Small intestine (tissue), 7 donors: Measurements from ENCODE around the gene STAT4. TPM values are rescaled to one million over a fixed set of nuclear protein-coding genes. Genes with fewer than 3 reads are reported as not detected.

ENCODE experiments used
- DNase-seq, 2 donors: peaks; one replicate each; pipeline versions ENCODE4 v3.0.0 to v3.0.0-alpha.2; 2013
- FAIRE-seq: peaks from 2 replicates; lab custom pipeline; 2012; peaks lifted over from hg19 to GRCh38; lab: Jason Lieb, UNC
- H3K27ac ChIP-seq, 3 donors: one replicate each; pipeline ENCODE4 v1.5.1; 2013; ENCODE audit warnings: low read length in 2 of 3, mild to moderate bottlenecking in 2 of 3, control low read depth in 1 of 3, inconsistent platforms in 1 of 3, low read depth in 1 of 3, moderate library complexity in 1 of 3
- H3K27me3 ChIP-seq, 3 donors: one replicate each; pipeline ENCODE4 v1.6.1; 2013; ENCODE audit warnings: low read length in 3 of 3, inconsistent platforms in 1 of 3; ENCODE audit not compliant: control insufficient read depth in 3 of 3, insufficient read depth in 3 of 3
- H3K36me3 ChIP-seq, 3 donors: one replicate each; pipeline ENCODE4 v1.6.1; 2013; ENCODE audit warnings: low read length in 3 of 3, inconsistent platforms in 1 of 3, low read depth in 1 of 3, mild to moderate bottlenecking in 1 of 3, moderate library complexity in 1 of 3; ENCODE audit not compliant: control insufficient read depth in 3 of 3, insufficient read depth in 2 of 3
- H3K4me1 ChIP-seq, 3 donors: one replicate each; pipeline ENCODE4 v1.6.1; 2013; ENCODE audit warnings: low read length in 2 of 3, inconsistent platforms in 1 of 3, low read depth in 1 of 3, mild to moderate bottlenecking in 1 of 3, moderate library complexity in 1 of 3; ENCODE audit not compliant: control insufficient read depth in 3 of 3, insufficient read depth in 2 of 3
- H3K4me3 ChIP-seq, 3 donors: one replicate each; pipeline ENCODE4 v1.5.1; 2013; ENCODE audit warnings: low read length in 3 of 3, control low read depth in 1 of 3, inconsistent platforms in 1 of 3, low read depth in 1 of 3, mild to moderate bottlenecking in 1 of 3, moderate library complexity in 1 of 3
- H3K9me3 ChIP-seq, 2 donors: one replicate each; pipeline ENCODE4 v1.6.1; 2013; ENCODE audit warnings: low read depth in 1 of 2, low read length in 1 of 2; ENCODE audit not compliant: control insufficient read depth in 2 of 2, insufficient read depth in 1 of 2
- WGBS, 3 donors: extraction: QIAGEN DNeasy Blood & Tissue Kit; methylation state at CpG; one replicate each; pipeline ENCODE4 v1.1.7; 2013; 5-methylcytosine and 5-hydroxymethylcytosine counted together
- polyA plus RNA-seq, 4 donors: library from polyadenylated mRNA; stranded (reverse) in 3 of 4; unstranded in 1 of 4; fragments of 200-250 nt in 3 of 4; fragments of 120-200 nt in 1 of 4; gene quantifications; one replicate each; pipeline versions ENCODE4 v1.2.1 to v1.2.3, GENCODE V29; 2013
- donor health status: healthy with polysubstance abuse.
- donor health status: control.
- donor health status: control.
- donor health status: Bipolar disorder and iron deficiency.
- donor health status: healthy.

STAT4 gene
- polyA plus RNA-seq, 4 donors, result 1.0 to 2.8 (median 1.6) TPM

DNA sequence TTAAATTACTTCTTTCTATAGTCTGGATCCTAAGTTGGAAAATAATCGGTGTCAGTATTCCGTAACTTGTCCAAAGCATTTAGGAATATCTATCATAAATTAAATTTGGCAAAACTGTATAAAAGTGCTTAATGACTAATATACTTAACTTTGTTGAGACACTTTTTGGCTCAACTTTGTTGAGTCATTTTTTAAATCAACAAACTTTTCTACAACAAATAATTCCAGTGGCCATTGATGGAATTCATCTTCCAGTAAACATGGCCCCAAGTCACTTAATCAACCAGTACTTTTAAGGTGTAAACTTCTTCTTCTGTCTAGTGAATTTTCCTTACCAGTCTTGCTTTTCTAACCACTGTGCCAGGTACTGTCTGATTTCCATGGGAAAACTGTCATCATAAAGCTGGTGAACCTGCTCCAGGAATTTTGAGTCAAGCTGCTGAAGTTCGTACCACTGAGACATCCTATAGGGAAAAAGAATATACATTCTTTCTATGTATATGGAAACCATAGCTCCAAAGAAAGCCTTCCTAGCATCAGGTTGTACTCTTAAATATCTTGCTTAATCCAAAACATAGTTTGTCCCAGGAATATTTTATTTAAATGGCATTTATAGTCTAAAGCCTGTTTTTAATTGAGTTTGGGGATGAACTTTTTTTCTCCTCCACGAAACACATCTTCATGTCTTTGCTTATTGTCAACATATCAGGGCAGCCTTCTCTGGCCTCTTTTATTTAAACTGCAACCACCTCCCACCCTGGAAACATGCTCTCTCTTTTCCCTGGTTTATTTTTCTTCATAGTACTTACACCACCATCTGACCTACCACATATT is 141.0 kb downstream of the STAT4 start:
- Histone ChIP-seq H3K27me3 (no peaks in the 10 kb centered on the region), H3K36me3 (peaks cover 19 to 32% (median 21%) of the 10 kb centered on the region in 3 donors), H3K4me1 (peaks cover 12 to 22% (median 16%) of the 10 kb centered on the region in 3 donors), H3K9me3 (no peaks in the 10 kb centered on the region), H3K4me3 (no peak overlapping the region), H3K27ac (no peak overlapping the region)
- DNase-seq, result no peak
- 90 to 95% (median 93%) methylated on average over 4 of the region's 4 CpGs for WGBS, 3 donors
- no peak for FAIRE-seq

DNA sequence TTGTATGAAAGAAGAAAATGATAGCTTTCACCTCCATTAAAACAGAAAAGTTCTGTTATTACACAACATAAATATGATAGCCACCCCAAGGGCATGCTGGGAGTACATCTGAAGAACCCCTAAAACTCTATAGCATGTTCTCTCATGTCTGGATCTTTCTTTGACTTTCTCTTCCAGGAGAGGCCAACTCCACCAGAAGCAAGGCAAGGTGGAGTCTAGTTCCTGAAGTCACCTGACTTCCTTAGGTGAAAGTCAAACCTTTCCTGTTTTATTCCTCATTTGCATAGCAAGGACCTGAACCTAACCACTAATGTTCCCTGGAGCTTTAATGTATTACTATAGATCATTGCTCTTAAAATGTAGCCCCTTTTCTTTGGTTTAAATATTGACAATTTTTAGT is 142.5 kb downstream of the STAT4 start:
- DNase-seq, result no peak
- H3K27ac ChIP-seq, result no peak overlapping the region
- no peaks in the 10 kb centered on the region for H3K27me3 ChIP-seq
- H3K4me1 ChIP-seq, result peaks cover 7 to 19% (median 13%) of the 10 kb centered on the region in 3 donors
- H3K9me3 ChIP-seq, result peaks cover 0 to 10% of the 10 kb centered on the region in 2 donors
- no peak for FAIRE-seq
- peaks cover 21 to 41% (median 34%) of the 10 kb centered on the region in 3 donors for H3K36me3 ChIP-seq
- no peak overlapping the region for H3K4me3 ChIP-seq

DNA sequence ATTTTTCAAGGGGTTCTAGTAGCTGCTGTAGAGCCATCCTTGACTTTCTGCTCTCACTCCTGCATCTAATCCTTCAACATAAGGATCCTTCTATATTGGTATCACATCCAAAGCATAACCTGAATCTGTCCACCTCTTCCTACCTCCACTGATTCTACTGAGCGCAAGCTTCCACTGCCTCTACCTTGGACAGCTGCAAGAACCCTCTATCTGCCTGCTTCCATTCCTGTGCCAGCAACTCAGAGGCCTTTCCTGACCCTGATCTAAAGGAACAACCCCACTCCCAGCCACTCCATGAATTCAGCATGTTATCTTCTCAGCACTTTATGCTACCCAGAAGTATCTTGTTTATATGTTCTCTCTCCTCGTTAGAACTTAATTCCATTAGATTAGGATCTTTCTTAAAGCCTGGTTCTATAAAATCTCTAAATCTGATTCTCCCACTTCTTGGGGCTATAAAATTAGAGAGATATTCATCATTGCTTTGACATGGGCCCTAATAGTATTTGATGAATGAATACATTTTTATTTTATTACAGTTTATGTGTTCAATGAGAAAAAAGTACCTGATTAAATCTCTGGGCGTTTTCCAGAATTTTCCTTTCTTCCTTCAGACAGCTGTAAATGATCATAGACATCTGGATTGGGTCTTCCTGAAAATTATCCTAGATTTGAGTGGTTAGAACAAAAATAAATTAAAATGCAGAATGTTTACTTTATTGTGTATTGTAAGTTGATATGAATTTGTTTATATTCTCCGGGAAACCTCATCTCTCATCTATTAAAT is 143.6 kb downstream of the STAT4 start:
- Histone ChIP-seq H3K9me3 (peaks cover 0 to 10% of the 10 kb centered on the region in 2 donors), H3K36me3 (peaks cover 29 to 40% (median 36%) of the 10 kb centered on the region in 3 donors), H3K4me3 (no peak overlapping the region), H3K27me3 (no peaks in the 10 kb centered on the region), H3K4me1 (peaks cover 0 to 16% (median 7%) of the 10 kb centered on the region in 3 donors), H3K27ac (no peak overlapping the region)
- WGBS, 3 donors, result 85 to 94% (median 93%) methylated on average over 4 of the region's 4 CpGs
- no peak for DNase-seq
- no peak for FAIRE-seq

DNA sequence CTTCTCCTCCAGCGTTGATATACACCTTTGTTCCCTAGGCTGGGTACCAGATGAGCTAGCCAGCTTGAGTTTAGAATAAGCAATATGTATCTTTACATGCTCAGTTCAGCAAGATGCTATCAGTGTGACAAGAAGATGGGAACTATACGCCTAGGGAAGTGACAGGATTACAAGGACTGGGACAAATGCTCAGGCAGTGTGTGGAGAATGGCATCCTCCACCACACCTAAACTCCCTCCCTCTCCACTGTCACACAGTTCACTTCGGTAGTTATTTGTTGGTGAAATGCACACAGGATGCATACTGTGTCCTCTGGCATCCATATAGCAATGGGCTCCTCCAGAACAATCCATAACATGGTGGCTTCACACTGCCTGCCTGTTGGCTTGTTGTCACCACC is 144.5 kb downstream of the STAT4 start:
- 95 to 99% (median 98%) methylated on average over 3 of the region's 3 CpGs for WGBS, 3 donors
- FAIRE-seq (no peak), DNase-seq (no peak)
- H3K27me3 ChIP-seq, result no peaks in the 10 kb centered on the region
- peaks cover 31 to 38% (median 31%) of the 10 kb centered on the region in 3 donors for H3K36me3 ChIP-seq
- H3K27ac ChIP-seq, result no peak overlapping the region
- peaks cover 0 to 13% (median under 1%) of the 10 kb centered on the region in 3 donors for H3K4me1 ChIP-seq
- H3K9me3 ChIP-seq, result peaks cover 0 to 10% of the 10 kb centered on the region in 2 donors
- H3K4me3 ChIP-seq, result no peak overlapping the region

DNA sequence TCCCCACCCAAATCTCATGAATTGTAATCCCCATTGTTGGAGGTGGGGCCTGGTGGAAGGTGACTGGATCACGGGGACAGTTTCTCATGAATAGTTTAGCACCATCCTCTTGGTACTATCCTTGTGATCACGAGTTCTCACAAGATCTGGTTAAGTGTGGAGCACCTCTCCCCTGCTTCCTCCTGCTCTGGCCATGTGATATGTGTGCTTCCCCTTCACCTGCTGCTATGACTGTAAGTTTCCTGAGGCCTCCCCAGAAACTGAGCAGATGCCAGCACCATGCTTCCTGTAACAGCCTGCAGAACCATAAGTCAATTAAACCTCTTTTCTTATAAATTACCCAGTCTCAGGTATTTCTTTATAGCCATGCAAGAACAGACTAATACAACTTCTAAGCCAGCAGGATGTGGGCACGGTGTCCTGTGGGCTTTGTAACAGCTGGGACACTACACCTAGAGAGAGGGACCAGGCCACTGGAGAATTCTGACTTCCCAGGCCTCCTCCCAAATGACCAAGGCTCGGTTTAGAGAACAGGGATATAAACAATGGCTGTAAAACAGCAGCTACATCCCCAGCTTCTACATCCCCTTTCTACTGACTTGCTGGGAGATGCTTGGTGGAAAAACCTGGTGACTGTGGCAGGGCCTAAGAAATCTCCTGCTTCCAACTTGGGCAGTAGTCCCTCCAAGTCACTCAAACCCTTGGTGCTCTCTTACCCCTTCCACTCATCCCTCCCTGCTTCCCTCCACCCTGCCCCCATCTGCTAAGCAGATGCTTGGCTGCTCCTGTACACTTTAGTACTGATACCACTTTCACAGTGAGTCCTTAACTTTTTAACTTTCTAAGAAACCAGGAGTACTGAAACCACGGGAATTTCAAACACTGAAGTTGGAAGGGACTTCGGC is 147.1 kb downstream of the STAT4 start:
- WGBS, 3 donors, result 95 to 97% (median 95%) methylated on average over 6 of the region's 6 CpGs
- FAIRE-seq, result no peak
- no peak for DNase-seq
- Histone ChIP-seq H3K4me3 (no peak overlapping the region), H3K4me1 (peaks cover 0 to 4% (median 2%) of the 10 kb centered on the region in 3 donors), H3K9me3 (peaks cover 0 to 10% of the 10 kb centered on the region in 2 donors), H3K36me3 (peaks cover 32 to 47% (median 32%) of the 10 kb centered on the region in 3 donors), H3K27ac (no peak overlapping the region), H3K27me3 (no peaks in the 10 kb centered on the region)

DNA sequence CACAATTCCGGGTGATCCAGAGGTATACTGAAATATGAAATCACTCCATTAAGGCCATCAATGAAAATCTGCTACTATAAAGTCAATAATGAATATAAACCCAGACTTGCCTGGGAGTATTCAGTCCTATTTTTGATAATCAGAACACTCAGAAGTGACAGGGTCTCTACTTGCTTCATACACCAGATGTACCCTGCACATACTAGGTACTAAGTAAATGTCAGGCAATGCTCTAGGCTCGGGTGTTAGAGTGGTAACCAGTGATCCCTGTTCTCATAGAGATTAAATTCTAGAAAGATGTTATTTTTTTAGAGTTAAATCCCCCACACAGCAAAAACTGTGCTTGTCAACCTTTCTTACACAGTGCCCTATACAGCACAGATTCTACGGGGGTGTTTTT is 149.2 kb downstream of the STAT4 start:
- WGBS, 3 donors, result 84 to 94% (median 90%) methylated on average over 3 of the region's 3 CpGs
- Histone ChIP-seq H3K4me3 (no peak overlapping the region), H3K27me3 (no peaks in the 10 kb centered on the region), H3K27ac (no peak overlapping the region), H3K4me1 (peaks cover 0 to 2% (median 0%) of the 10 kb centered on the region in 3 donors), H3K9me3 (peaks cover 0 to 10% of the 10 kb centered on the region in 2 donors), H3K36me3 (peaks cover 36 to 47% (median 41%) of the 10 kb centered on the region in 3 donors)
- FAIRE-seq, result no peak
- no peak for DNase-seq

DNA sequence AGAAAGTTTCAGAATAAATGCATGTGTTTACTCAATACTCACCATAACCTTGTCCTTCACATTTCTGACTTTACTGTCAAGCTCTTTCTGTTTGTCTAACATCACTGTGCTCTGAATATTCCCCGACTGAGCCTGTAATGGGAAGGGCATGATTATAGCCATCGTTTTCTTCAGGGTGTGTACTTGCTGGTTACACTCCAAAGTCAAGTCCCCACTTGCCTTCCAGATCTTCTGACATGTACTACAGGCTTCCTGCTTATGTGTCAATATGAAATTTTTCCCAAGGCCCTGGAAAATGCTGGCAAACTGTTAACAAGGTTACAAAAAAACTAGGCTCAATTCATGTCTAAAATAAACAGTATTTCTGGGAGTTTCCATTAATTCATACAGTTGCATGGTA is 149.8 kb downstream of the STAT4 start:
- WGBS, 3 donors, result 30 to 54% (median 37%) methylated on average over 2 of the region's 2 CpGs
- H3K9me3 ChIP-seq, result peaks cover 0 to 10% of the 10 kb centered on the region in 2 donors
- DNase-seq (no peak), FAIRE-seq (no peak)
- H3K4me1 ChIP-seq, result peaks cover 0 to 2% (median 0%) of the 10 kb centered on the region in 3 donors
- H3K27ac ChIP-seq, result no peak overlapping the region
- peaks cover 37 to 48% (median 41%) of the 10 kb centered on the region in 3 donors for H3K36me3 ChIP-seq
- no peaks in the 10 kb centered on the region for H3K27me3 ChIP-seq
- H3K4me3 ChIP-seq, result no peak overlapping the region
